Activated T-helper 17 cell treated with anti-CD3 and anti-CD28 coated beads, Interleukin-2, amount 50 U/mL, for 72 hours (primary cell): ENCODE results near the gene NUF2. TPM values are rescaled to one million over a fixed set of nuclear protein-coding genes. Genes with fewer than 3 reads are reported as not detected.
"Not testable (repeated sequence)": the region's sequence is repeated elsewhere in the genome, so short reads cannot be mapped to it uniquely, and the experiment has no call there.

Experiments used
- ATAC-seq: fragments of 150-1000 bp; cut with Tn5 transposase; replicated peaks from 2 replicates; pipeline ENCODE4 v1.10.0; 2021; ENCODE audit warnings: mild to moderate bottlenecking, moderate library complexity
- H3K27ac Mint-ChIP-seq: one replicate; pipeline ENCODE4 v1.8.0; 2022; ENCODE audit warnings: mixed read lengths
- H3K27me3 Mint-ChIP-seq: one replicate; pipeline ENCODE4 v1.8.0; 2022; ENCODE audit warnings: mixed read lengths
- H3K36me3 Mint-ChIP-seq: one replicate; pipeline ENCODE4 v1.8.0; 2022; ENCODE audit warnings: low read depth, mild to moderate bottlenecking, mixed read lengths
- H3K4me1 Mint-ChIP-seq: one replicate; pipeline ENCODE4 v1.8.0; 2022; ENCODE audit warnings: mixed read lengths
- H3K4me3 Mint-ChIP-seq: one replicate; pipeline ENCODE4 v1.8.0; 2022; ENCODE audit warnings: mild to moderate bottlenecking, mixed read lengths
- H3K9me3 Mint-ChIP-seq: one replicate; pipeline ENCODE4 v1.8.0; 2022; ENCODE audit warnings: mixed read lengths
- total RNA-seq, 2 donors: library from RNA; stranded (reverse); gene quantifications; one replicate each; pipeline ENCODE4 v1.2.3, GENCODE V29; 2022

The NUF2 gene
- total RNA-seq, 2 donors from 2014 or later = 49.0 to 59.4 TPM

DNA sequence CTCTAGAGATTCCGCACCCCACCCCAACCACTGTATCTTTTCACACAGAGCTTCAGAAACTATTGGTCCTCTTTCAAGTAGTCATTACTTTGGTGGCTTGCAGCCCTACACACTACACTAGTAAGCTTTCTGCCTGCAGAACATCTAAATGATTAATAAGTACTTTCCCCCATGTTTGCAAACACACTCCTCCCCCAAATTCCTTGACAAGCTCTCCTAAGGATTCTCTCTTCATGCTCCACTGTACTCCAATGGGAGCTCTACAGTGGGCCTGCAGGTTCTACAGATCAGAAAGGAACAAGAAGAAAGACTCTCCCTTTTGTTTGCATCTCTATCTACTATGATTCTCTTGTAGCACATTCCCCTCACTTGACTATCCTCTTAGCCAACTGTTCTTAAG lies 16.3 kb upstream of the NUF2 start:
- H3K4me3 Mint-ChIP-seq = no peak overlapping the region
- H3K27me3 Mint-ChIP-seq = no peaks in the 10 kb centered on the region
- no peak for ATAC-seq
- H3K36me3 Mint-ChIP-seq = peaks cover 50% of the 10 kb centered on the region
- no peaks in the 10 kb centered on the region for H3K9me3 Mint-ChIP-seq
- no peaks in the 10 kb centered on the region for H3K4me1 Mint-ChIP-seq
- no peak overlapping the region for H3K27ac Mint-ChIP-seq

DNA sequence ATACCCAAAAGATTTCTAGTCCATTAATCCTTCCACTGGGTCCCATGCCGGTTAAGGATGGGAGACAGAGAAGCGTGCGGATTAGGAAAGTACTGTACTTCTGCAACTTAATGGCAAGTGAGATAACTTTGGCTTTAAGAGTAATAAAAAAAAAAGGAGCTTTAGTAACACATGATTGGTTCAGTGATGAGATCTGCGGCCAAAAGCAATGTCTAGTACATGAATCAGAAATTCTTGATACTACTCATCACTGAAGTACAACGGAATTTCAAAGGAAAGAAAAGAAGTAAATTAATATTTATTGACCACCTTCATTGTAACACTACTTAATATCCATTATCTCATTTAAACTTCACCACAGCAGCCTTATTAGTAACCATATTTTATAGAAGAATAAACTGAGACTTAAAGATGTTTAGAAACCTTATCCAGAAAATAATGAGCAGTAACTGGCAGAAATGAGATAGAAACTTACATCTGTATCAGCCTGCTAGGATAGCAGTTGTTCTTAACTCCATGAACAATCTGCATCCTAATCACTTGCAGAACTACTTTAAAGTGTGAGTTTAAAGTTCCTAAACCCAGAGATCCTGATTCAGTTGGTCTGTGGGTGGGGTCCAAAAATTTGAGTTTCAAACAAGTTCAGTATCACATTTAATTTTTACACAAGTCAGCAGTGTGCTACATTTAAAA lies 14.1 kb upstream of the NUF2 start:
- H3K4me1 Mint-ChIP-seq = no peaks in the 10 kb centered on the region
- H3K27me3 Mint-ChIP-seq = no peaks in the 10 kb centered on the region
- H3K27ac Mint-ChIP-seq = no peak overlapping the region
- H3K9me3 Mint-ChIP-seq = no peaks in the 10 kb centered on the region
- ATAC-seq = no peak
- H3K4me3 Mint-ChIP-seq = no peak overlapping the region
- peaks cover 35% of the 10 kb centered on the region for H3K36me3 Mint-ChIP-seq

DNA sequence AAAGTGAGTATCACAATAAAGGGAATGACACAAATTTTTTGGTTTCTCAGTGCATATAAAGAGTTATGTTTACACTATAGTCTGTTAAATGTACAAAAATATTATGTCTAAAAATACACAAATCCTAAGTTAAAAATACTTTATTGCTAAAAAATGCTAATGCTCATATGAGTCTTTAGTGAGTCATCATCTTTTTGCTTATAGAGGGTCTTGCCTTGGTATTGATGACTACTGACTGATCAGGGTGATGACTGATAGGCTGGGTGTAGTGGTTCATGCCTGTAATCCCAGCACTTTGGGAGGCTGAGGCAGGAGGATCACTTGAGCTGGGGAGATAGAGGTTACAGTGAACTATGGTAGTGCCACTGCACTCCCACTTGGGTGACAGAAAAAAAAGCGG lies 12.9 kb upstream of the NUF2 start:
- ATAC-seq = no peak
- no peak overlapping the region for H3K4me3 Mint-ChIP-seq
- no peaks in the 10 kb centered on the region for H3K27me3 Mint-ChIP-seq
- no peaks in the 10 kb centered on the region for H3K4me1 Mint-ChIP-seq
- H3K36me3 Mint-ChIP-seq = peaks cover 26% of the 10 kb centered on the region
- H3K27ac Mint-ChIP-seq = no peak overlapping the region
- no peaks in the 10 kb centered on the region for H3K9me3 Mint-ChIP-seq

DNA sequence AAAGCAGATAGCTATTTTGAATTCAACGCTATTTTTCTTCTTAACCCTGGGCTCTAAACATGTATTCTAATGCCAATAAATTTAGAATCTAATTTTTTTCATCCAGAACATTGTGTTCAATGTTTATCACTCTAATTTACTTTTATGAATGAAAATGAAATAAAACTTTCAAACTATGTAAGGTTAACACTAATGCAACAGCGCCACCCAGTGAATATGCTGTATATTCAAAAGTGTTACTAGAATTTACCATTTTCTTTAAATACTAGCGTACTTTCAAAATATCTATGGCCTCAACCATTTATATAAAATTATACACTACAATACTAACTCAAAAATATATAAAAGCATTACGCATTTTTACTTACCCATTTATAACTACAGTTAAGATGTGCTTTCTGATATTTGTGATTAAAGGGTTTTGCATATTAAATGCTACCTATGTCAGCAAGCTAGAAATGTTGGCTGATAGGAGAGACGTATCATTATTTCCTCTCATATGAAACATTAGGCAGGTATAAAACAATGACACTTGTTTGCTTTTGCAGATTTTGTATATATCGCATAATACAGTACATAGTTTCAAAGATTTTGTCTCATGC lies 5.9 kb upstream of the NUF2 start:
- Mint-ChIP-seq H3K4me3 (no peak overlapping the region), H3K27me3 (no peaks in the 10 kb centered on the region), H3K27ac (no peak overlapping the region), H3K36me3 (peaks cover 9% of the 10 kb centered on the region), H3K9me3 (no peaks in the 10 kb centered on the region), H3K4me1 (no peaks in the 10 kb centered on the region)
- no peak for ATAC-seq

DNA sequence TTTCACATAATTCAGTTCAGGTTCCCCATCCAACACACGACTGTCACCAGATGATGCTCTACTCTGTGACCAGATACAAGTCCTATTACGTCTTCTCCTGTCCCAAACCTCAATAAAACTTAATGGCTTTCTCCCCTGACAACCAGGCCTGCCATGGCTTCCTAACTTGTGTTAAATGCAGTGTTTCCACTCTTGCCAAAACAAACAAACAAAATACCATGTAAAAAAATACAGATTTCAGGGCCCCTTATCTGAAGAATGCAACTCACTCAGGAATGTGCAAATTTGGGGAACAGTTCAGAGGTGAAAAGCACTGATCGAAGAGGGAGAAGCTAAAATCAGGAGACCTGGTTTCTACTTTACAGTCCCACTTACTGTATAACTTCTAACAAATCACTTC lies 863 bp upstream of the NUF2 start:
- ATAC-seq = no peak
- H3K27ac Mint-ChIP-seq = peak overlapping the region; percentile 91
- no peaks in the 10 kb centered on the region for H3K9me3 Mint-ChIP-seq
- peak overlapping the region; percentile 85 for H3K4me3 Mint-ChIP-seq
- no peaks in the 10 kb centered on the region for H3K27me3 Mint-ChIP-seq
- peaks cover 11% of the 10 kb centered on the region for H3K36me3 Mint-ChIP-seq
- H3K4me1 Mint-ChIP-seq = no peaks in the 10 kb centered on the region

DNA sequence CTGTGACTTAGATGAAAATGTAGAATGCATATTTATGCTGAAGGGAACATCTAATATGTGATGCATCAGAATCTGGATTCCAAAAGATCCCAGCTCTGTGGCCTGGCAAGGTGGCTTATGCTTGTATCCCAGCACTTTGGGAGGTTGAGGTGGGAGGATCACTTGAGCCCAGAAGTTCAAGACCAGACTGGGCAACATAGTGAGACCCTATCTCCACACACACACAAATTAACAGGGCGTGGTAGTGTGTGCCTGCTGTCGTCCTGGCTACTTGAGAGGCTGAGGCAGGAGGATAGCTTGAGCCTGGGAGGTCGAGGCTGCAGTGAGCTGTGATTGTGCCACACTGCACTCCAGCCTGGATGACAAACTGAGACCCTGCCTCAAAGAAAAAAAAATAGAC lies 1.6 kb downstream of the NUF2 start:
- not testable (repeated sequence) for H3K27me3 Mint-ChIP-seq, H3K4me1 Mint-ChIP-seq, H3K9me3 Mint-ChIP-seq, ATAC-seq
- peaks cover 13% of the 10 kb centered on the region for H3K36me3 Mint-ChIP-seq
- peak overlapping the region; percentile 85 for H3K4me3 Mint-ChIP-seq
- peak overlapping the region; percentile 34 for H3K27ac Mint-ChIP-seq

DNA sequence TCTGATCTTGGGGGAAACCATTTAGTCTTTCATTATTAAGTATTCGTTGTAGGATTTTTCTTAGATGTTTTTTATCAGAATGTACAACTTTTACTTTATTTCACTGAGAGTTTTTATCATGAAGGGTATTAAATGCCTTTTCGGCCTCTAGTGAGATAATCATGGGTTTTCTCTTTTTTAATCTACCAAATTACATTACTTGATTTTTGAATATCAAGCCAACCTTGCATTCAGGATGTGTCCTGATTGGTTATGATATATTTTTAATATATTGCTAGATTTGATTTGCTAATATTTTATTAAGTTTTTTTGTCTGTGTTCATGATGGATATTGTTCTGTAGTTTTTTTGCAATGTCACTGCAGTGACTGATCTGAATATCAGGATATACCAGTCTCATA lies 9.4 kb downstream of the NUF2 start:
- peaks cover 10% of the 10 kb centered on the region for H3K9me3 Mint-ChIP-seq
- H3K4me3 Mint-ChIP-seq = no peak overlapping the region
- H3K36me3 Mint-ChIP-seq = peaks cover 51% of the 10 kb centered on the region
- H3K4me1 Mint-ChIP-seq = no peaks in the 10 kb centered on the region
- ATAC-seq = no peak
- no peaks in the 10 kb centered on the region for H3K27me3 Mint-ChIP-seq
- H3K27ac Mint-ChIP-seq = no peak overlapping the region

DNA sequence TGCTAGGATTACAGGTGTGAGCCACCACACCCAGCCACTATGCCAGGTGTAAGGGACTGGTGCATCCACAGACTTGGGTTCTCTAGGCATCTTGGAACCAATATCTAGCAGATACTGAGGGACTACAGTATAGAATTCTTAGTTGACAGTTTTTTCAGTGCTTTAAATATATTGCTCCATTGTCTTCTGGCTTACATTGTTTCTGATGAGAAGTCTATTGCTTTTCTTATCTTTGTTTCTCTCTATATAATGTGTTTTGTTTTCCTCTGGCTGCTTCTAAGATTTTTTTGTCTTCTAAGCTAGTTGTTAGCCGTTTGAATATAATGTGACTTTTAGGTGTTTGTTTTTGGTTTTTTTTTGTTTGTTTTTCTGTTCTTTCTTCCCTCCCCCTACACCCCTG lies 13.5 kb downstream of the NUF2 start:
- no peak for ATAC-seq
- H3K27me3 Mint-ChIP-seq = no peaks in the 10 kb centered on the region
- no peak overlapping the region for H3K27ac Mint-ChIP-seq
- peaks cover 10% of the 10 kb centered on the region for H3K9me3 Mint-ChIP-seq
- no peak overlapping the region for H3K4me3 Mint-ChIP-seq
- no peaks in the 10 kb centered on the region for H3K4me1 Mint-ChIP-seq
- H3K36me3 Mint-ChIP-seq = peaks cover 67% of the 10 kb centered on the region

DNA sequence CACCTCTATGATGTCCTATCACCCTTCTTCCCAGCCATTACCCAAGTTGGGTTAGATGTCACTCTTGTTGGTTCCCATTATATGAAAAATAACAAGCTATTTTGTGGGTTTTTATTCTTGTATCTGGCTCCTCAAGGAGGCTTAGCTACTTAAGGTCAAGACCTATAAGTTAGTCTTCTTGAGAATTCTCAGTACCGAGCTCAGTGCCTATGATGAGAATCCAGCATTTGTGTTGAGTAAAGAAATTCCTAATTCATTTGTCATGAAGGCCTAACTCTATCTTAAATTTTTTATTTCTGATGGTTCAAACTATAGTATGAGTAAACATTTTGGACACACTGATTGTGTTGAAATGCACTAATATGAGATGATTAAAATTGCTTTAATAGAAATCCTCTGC lies 15.9 kb downstream of the NUF2 start:
- Mint-ChIP-seq H3K4me1 (no peaks in the 10 kb centered on the region), H3K4me3 (no peak overlapping the region), H3K36me3 (peaks cover 49% of the 10 kb centered on the region), H3K27me3 (no peaks in the 10 kb centered on the region), H3K9me3 (peaks cover 1% of the 10 kb centered on the region), H3K27ac (no peak overlapping the region)
- no peak for ATAC-seq

DNA sequence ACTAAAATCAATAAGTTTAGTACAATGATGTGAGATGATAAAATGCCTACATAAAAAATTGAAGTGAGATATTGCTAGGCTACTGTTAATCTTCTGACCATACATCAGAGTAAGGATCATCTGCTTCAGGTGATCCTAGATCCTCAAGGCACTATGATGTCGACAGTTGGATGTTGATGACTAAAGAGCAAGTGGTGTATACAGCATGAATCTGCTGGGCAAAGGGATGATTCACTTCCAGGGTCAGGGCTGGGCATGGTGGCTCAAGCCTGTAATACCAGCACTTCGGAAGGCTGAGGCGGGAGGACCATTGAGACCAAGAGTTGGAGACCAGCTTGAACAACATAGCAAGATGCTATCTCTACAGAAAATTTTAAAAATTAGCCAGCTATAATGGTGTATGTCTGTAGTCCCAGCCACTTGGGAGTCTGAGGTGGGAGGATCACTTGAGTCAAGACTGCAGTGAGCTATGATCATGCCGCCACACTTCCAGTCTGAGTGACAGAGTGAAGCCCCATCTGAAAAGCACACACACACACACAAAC lies 24.6 kb downstream of the NUF2 start:
- H3K4me1 Mint-ChIP-seq = no peaks in the 10 kb centered on the region
- peaks cover 46% of the 10 kb centered on the region for H3K36me3 Mint-ChIP-seq
- ATAC-seq = no peak
- no peaks in the 10 kb centered on the region for H3K9me3 Mint-ChIP-seq
- no peak overlapping the region for H3K4me3 Mint-ChIP-seq
- no peak overlapping the region for H3K27ac Mint-ChIP-seq
- H3K27me3 Mint-ChIP-seq = no peaks in the 10 kb centered on the region

DNA sequence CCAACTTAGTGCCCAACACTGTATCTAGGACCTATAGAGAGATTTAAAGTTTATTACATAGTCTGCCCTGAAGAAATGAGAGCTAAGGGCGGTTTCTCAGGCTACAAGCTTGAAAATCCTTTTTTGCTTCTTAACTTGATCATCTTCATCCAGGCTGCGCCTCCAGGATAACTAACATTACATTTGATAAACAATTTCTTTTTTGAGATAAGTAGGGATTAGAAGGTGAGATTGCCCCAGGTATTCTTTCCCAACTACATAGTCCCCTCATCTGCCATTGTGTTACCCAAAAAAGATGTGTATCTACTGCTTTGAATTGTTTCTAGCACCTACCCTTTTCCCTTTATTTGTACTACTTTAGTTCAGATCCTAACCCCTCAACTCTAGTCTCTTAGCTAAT lies 25.4 kb downstream of the NUF2 start:
- Mint-ChIP-seq H3K27ac (no peak overlapping the region), H3K36me3 (peaks cover 53% of the 10 kb centered on the region), H3K4me1 (no peaks in the 10 kb centered on the region)

DNA sequence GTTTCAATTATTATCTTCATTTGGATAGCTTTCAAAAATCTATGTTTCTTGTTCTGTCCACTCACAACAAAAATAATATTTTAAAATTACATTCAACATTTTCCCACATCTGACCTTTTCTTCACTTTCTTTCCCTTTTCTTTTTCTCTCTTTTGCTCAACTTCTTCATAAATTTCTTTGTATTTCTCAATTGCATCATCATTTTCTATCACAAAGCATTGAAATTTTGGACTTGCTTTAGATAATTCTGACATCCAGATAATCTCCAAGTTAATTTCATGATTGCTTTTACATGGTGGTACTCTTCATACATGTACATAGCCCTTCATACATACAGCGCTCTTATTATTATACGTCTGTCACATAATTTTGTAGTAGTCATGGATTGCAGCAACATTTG lies 30.2 kb downstream of the NUF2 start:
- no peaks in the 10 kb centered on the region for H3K9me3 Mint-ChIP-seq

More for the DNA sequence above, 25.4 kb downstream of the NUF2 start:
- no peaks in the 10 kb centered on the region for H3K27me3 Mint-ChIP-seq
- ATAC-seq = no peak
- H3K9me3 Mint-ChIP-seq = no peaks in the 10 kb centered on the region
- no peak overlapping the region for H3K4me3 Mint-ChIP-seq

DNA sequence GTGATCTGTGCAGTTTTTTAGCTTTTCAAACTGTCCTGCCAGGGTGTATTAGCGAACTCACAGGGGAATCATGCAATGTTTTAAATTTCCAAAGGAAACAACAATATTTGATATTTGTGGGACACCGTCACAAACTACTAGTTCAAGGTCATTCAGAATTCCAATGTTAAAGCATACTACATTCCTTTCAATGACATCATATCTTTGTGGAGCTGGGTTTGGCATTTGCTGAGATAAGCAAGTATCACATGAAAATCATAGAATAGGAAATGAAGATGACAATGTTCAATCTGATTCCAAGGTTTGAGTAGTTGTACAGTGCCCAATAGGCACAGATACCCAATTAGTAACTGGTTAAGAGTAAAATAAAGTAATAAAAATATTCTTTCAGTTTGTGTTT lies 35.6 kb downstream of the NUF2 start:
- ATAC-seq = no peak
- H3K27ac Mint-ChIP-seq = no peak overlapping the region
- no peaks in the 10 kb centered on the region for H3K4me1 Mint-ChIP-seq
- peaks cover 5% of the 10 kb centered on the region for H3K36me3 Mint-ChIP-seq
- no peak overlapping the region for H3K4me3 Mint-ChIP-seq
- no peaks in the 10 kb centered on the region for H3K27me3 Mint-ChIP-seq
- no peaks in the 10 kb centered on the region for H3K9me3 Mint-ChIP-seq

More for the DNA sequence above, 30.2 kb downstream of the NUF2 start:
- no peak for ATAC-seq
- Mint-ChIP-seq H3K4me3 (no peak overlapping the region), H3K27ac (no peak overlapping the region), H3K4me1 (no peaks in the 10 kb centered on the region), H3K27me3 (no peaks in the 10 kb centered on the region), H3K36me3 (peaks cover 41% of the 10 kb centered on the region)

DNA sequence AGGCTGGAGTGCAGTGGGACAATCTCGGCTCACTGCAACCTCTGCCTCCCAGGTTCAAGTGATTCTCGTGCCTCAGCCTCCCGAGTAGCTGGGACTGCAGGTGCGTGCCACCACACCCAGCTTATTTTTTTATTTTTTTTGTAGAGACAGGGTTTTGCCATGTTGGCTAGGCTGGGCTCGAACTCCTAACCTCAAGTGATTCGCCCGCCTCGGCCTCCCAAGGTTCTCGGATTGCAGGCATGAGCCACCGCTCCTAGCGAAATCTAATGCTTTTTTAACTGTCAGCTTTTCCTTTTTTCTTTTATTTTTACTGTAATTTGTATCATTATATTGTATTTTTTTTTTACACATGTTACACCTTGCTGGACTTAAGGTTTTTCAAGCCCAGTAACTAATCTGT lies 36.4 kb downstream of the NUF2 start:
- not testable (repeated sequence) for H3K4me3 Mint-ChIP-seq, H3K27me3 Mint-ChIP-seq, H3K27ac Mint-ChIP-seq, H3K9me3 Mint-ChIP-seq, ATAC-seq, H3K4me1 Mint-ChIP-seq, H3K36me3 Mint-ChIP-seq

DNA sequence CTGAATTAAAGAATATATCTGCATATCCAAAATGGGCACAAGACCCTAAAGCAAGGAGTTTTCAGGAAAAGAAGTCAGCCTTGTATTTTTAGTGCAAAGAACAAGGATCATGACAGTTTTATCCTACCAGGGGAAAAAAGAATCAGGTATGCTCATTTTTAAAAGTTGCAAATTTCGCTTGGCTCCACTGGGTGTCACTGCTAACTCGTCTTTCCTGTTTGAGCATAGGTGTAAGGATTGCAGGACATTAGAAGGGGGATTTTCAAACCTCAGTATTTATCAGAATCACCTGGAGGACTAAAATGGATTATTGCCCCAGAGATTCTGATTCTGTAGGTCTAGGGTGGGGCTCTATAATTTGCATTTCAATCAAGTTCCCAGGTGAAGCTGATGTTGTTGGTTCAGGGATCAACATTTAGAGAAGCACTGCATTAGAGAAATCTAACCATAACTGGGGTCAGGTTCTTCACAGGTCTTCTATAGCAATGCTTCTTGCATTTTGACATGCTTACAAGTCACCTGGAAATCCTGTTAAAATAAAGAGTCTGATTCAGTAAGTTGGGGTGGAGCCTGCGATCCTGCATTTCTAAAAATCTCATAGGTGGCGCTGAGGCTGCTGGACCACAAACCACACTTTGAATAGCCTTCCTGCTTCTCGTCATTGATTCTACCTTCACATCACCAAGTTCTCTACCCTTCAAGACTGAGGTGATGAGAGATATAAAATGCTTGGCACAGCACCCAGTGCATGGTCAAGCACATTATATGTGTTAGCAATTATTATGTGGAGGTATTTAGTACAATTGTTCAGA lies 39.6 kb downstream of the NUF2 start:
- Mint-ChIP-seq H3K4me3 (no peak overlapping the region), H3K27me3 (no peaks in the 10 kb centered on the region), H3K9me3 (no peaks in the 10 kb centered on the region), H3K27ac (no peak overlapping the region), H3K36me3 (peaks cover 3% of the 10 kb centered on the region), H3K4me1 (no peaks in the 10 kb centered on the region)
- ATAC-seq = peak; percentile 40
